ENCODE results near the gene TTC29. TPM values are rescaled to one million over a fixed set of nuclear protein-coding genes. Genes with fewer than 3 reads are reported as not detected.

TTC29 gene
- total RNA-seq, 1 experiment from 2014 or later = not detected

GRCh38 chr4:146976145-146976544, 30.5 kb upstream of the TTC29 start:
- no peaks in the 10 kb centered on the region for H3K4me1 ChIP-seq
- Mint-ChIP-seq H3K27me3 (ENCODE audit: insufficient read depth, unreplicated experiment) (peaks cover 13% of the 10 kb centered on the region), H3K4me3 (ENCODE audit: unreplicated experiment) (no peak overlapping the region), H3K9me3 (ENCODE audit: unreplicated experiment) (no peaks in the 10 kb centered on the region), H3K27ac (ENCODE audit: unreplicated experiment) (no peak overlapping the region), H3K4me1 (ENCODE audit: low read depth, unreplicated experiment) (no peaks in the 10 kb centered on the region), H3K36me3 (ENCODE audit: insufficient read depth, unreplicated experiment) (no peaks in the 10 kb centered on the region)
- H3K9me3 ChIP-seq = no peaks in the 10 kb centered on the region
- ChIA-PET CTCF (no interaction called here), POLR2A (no interaction called here)
- intact Hi-C loops (cut with micrococcal nuclease; ENCODE audit: unreplicated experiment) = no loop called here
- DNase-seq = no peak
- H3K36me3 ChIP-seq (ENCODE audit: control insufficient read depth, insufficient read depth, low read length) = no peaks in the 10 kb centered on the region
- no TSS peak for BruUV-seq (replicated peaks)
- no peak overlapping the region for H3K4me3 ChIP-seq (ENCODE audit: low read depth, low read length)
- H3K27me3 ChIP-seq (replicated peaks; ENCODE audit: control insufficient read depth, insufficient read depth, low read length) = no peaks in the 10 kb centered on the region
- TF ChIP-seq CTCF (IDR thresholded peaks at IDR 0.05; ENCODE audit: insufficient read depth in 1 of 2, low read depth in 1 of 2, low read length in 1 of 2, severe bottlenecking in 1 of 2, unreplicated experiment in 1 of 2) = no peak

GRCh38 chr4:146975527-146975926, 29.9 kb upstream of the TTC29 start:
- H3K9me3 Mint-ChIP-seq (ENCODE audit: unreplicated experiment) = no peaks in the 10 kb centered on the region
- H3K4me1 Mint-ChIP-seq (ENCODE audit: low read depth, unreplicated experiment) = no peaks in the 10 kb centered on the region
- H3K36me3 Mint-ChIP-seq (ENCODE audit: insufficient read depth, unreplicated experiment) = no peaks in the 10 kb centered on the region
- intact Hi-C loops (cut with micrococcal nuclease; ENCODE audit: unreplicated experiment) = no loop called here
- ChIA-PET POLR2A (no interaction called here), CTCF (no interaction called here)
- no TSS peak for BruUV-seq (replicated peaks)
- Histone ChIP-seq H3K27me3 (replicated peaks; ENCODE audit: control insufficient read depth, insufficient read depth, low read length) (no peaks in the 10 kb centered on the region), H3K4me1 (no peaks in the 10 kb centered on the region), H3K4me3 (ENCODE audit: low read depth, low read length) (no peak overlapping the region), H3K36me3 (ENCODE audit: control insufficient read depth, insufficient read depth, low read length) (no peaks in the 10 kb centered on the region), H3K9me3 (no peaks in the 10 kb centered on the region)
- H3K27ac Mint-ChIP-seq (ENCODE audit: unreplicated experiment) = no peak overlapping the region
- DNase-seq = no peak
- peaks cover 13% of the 10 kb centered on the region for H3K27me3 Mint-ChIP-seq (ENCODE audit: insufficient read depth, unreplicated experiment)
- no peak overlapping the region for H3K4me3 Mint-ChIP-seq (ENCODE audit: unreplicated experiment)
- no peak for TF ChIP-seq CTCF (IDR thresholded peaks at IDR 0.05; ENCODE audit: insufficient read depth in 1 of 2, low read depth in 1 of 2, low read length in 1 of 2, severe bottlenecking in 1 of 2, unreplicated experiment in 1 of 2)

GRCh38 chr4:146975036-146975435, 29.4 kb upstream of the TTC29 start:
- POLR2A ChIA-PET = no interaction called here

More at GRCh38 chr4:146975036-146975435, 29.4 kb upstream of the TTC29 start:
- H3K4me3 Mint-ChIP-seq (ENCODE audit: unreplicated experiment) = no peak overlapping the region
- CTCF ChIA-PET = no interaction called here
- H3K27me3 Mint-ChIP-seq (ENCODE audit: insufficient read depth, unreplicated experiment) = peaks cover 13% of the 10 kb centered on the region
- H3K4me1 Mint-ChIP-seq (ENCODE audit: low read depth, unreplicated experiment) = no peaks in the 10 kb centered on the region
- Histone ChIP-seq H3K36me3 (ENCODE audit: control insufficient read depth, insufficient read depth, low read length) (no peaks in the 10 kb centered on the region), H3K4me3 (ENCODE audit: low read depth, low read length) (no peak overlapping the region), H3K27me3 (replicated peaks; ENCODE audit: control insufficient read depth, insufficient read depth, low read length) (no peaks in the 10 kb centered on the region), H3K4me1 (no peaks in the 10 kb centered on the region), H3K9me3 (no peaks in the 10 kb centered on the region)
- intact Hi-C loops (cut with micrococcal nuclease; ENCODE audit: unreplicated experiment) = no loop called here
- DNase-seq = no peak
- H3K9me3 Mint-ChIP-seq (ENCODE audit: unreplicated experiment) = no peaks in the 10 kb centered on the region
- no peaks in the 10 kb centered on the region for H3K36me3 Mint-ChIP-seq (ENCODE audit: insufficient read depth, unreplicated experiment)
- H3K27ac Mint-ChIP-seq (ENCODE audit: unreplicated experiment) = no peak overlapping the region
- no TSS peak for BruUV-seq (replicated peaks)
- no peak for TF ChIP-seq CTCF (IDR thresholded peaks at IDR 0.05; ENCODE audit: insufficient read depth in 1 of 2, low read depth in 1 of 2, low read length in 1 of 2, severe bottlenecking in 1 of 2, unreplicated experiment in 1 of 2)
